NK-92 (cell line): Measurements from ENCODE around the gene RBMS3.
"Not testable (repeated sequence)": the region's sequence is repeated elsewhere in the genome, so short reads cannot be mapped to it uniquely, and the experiment has no call there.

Experiments
- DNase-seq: peaks from one replicate; lab custom pipeline; 2025; ENCODE audit not compliant: unreplicated experiment; lab: John Stamatoyannopoulos, UW

RBMS3 gene

DNA sequence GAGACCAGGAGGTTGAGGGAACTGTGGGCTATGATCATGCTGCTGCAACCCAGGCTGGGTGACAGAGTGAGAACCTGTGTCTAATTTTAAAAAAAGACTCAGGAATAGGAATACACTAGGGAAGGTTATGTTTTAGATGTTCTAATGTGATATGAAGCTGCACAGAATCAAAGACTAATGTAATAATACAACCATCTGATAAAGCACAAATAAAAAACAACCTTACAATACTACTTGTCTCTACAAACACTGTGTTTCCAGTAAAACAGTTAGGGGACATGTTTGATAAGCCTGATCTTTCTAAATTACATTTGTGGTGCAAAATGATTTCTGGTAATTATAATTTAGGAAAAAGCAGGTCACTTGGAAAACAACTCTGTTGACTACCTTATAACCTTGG is 56.7 kb downstream of the RBMS3 start:
- no peak for DNase-seq

DNA sequence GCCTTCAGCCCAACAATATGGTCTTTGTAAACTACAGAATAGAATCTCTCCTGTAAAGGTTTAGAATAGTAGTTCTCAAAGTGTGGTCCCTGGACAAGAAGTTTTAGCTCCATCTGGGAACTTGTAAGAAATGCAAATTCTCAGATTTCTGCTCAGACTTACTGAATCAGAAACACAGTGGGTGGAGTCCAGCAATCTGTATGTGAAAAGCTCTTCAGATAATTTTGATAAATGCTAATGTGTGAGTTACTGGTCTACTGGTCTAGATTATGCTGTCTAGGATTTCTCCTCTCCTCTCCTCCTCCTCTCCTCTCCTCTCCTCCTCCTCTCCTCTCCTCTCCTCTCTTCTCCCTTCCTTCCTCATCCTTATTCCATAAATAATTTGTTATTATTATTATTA is 57.5 kb downstream of the RBMS3 start:
- DNase-seq, result no peak

- DNase-seq, result no peak
Measured at GRCh38 chr3:29339016-29339833, 58.4 kb downstream of the RBMS3 start.

DNA sequence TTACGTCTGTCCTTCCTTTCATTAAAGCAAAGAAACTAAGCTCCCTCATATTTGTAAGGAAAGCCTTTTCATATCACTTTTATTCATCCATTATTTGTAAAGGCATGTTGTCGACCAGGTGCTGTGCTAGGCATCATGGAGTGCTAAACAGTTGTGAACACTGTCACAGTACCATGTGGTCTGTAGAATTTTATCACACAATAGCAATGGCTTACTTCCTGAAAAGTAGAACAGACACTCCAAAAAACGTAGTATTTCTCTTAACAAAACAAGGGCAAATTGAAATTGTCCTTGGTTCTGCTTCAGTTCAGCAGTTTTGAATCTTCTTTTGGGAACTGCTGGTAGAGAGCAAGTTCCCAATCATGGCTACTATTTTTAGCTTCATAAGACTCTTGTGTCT is 63.3 kb downstream of the RBMS3 start:
- DNase-seq, result no peak

DNA sequence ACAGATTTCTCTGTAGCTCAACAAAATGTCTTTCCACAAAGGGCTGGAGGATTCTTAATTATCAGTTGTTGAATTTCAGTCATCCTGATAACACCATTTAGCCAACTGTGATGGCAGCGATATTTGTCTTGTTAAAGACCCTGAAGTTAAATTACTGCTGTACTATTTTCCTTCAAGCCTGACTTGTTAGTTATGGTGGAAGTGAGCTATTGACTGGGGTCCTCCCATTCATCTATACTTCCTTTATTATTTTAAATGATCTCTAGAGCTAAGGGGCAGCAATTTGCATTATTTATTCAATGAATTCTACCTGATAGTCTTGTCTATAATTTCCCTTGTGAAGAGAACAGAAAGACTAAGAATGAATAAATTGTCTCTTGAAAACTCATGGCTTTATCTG is 64.1 kb downstream of the RBMS3 start:
- DNase-seq, result no peak

DNA sequence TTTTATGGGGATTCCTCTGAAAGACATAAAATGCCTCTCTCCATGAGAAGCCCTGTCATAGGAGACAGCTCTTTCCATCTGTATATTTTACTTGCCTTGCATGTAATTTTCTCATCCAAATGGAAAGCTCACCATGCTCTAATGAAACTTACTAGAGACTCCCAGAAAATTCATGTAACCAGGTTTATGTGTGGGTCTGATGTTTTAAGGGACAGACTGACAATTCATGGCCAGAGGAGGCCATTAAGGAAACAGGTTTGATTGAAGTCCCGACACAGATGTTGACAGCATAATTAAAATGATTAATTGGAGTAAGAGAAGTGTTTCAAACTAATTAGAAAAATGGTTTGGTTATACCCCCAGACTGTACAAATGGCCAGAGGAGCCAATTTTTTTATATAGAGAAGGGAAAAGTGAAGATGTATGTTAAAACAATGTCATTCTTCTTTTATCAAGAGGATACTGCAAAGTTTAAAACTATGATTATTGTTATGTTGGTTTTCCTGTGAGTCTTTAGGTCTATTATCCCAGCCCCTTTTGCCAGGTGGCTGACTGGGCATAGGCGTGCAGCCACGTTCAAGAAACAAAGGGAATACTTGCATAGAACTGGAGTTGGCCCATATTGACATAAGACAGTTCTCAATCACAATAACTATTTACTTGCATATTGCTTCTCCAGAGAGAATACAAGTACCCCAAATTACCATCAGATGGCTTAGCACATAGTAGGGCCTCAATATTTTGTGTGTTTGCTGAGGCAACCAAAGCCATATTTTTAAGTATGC is 64.8 kb downstream of the RBMS3 start:
- DNase-seq, result no peak

GRCh38 chr3:29346828-29347227 is 66.0 kb downstream of the RBMS3 start:
- DNase-seq, result no peak

DNA sequence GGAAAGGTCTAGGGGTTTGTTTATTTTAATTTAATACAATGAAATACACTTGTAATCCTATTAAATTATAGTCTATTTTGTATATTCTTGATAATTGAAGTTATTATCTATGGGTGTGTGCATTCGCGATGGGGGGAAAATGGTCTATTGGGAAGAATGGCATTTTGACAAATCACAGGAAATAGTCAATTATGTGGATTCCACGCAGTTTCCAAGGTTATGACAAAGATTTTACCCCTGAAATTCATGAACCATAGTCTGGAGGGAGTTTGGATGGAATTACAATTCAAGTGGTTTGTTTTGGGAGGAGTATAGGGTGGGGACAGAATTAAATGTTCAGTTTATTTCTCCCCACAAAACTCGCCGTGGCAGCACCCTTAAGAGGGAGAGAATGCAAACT is 66.5 kb downstream of the RBMS3 start:
- DNase-seq, result no peak

GRCh38 chr3:29348316-29348715 is 67.4 kb downstream of the RBMS3 start:
- no peak for DNase-seq

GRCh38 chr3:29349049-29349448 is 68.2 kb downstream of the RBMS3 start:
- no peak for DNase-seq

DNA sequence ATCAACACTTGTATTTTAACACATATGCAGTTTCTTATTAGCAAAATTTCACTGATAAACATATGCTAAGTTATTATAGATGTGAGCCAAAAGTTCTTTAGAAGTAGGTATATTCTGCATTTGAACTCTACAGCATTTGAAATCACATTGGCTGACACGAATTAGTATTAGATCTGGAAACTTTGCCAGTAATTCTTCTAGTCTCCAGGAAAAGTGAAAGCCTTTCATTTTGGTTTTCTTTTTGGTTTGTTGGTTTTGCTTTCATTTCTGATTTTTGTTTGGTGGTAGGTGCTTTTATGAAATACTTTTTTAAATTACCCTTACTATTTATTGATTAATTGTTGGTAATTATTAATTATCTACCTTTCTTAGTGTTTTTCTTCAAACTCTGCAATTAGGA is 72.9 kb downstream of the RBMS3 start:
- DNase-seq, result no peak

DNA sequence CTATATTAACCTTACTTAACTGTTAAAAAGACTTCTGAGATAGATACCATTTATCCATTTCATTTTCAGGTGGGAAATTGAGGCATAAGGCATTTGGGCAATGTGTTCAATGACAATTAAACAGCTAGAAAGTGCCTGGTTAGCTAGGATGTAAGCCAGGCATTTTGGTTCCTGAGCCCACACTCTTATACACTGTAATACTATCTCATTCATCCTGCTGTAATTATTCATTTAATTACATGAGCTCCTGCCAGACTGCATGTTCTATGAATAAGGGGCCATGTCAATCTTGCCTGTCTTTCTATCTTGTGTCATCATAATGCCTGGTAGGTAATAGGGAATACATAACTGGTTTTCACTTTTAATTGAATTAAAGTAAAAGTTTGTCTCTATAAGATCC is 74.0 kb downstream of the RBMS3 start:
- DNase-seq, result no peak

DNA sequence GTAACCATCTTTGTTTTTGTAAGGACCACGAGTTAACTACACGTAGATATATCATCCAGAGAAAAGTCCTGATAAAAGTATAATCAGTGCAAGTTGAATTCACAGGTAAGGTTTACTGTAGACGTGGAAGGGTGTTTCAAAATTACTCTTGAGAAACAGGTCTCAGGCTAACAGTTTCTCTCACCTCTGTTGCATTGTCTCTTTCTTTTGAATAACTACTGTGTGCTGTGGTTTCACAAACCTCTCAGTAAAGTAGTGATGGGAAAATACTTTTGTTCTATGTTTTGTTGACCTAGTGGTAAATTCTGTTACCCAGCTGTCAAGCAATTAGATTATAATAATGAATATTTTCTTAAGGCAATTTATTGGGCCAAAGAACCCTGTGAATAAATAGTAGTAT is 75.2 kb downstream of the RBMS3 start:
- no peak for DNase-seq

GRCh38 chr3:29360289-29360688 is 79.4 kb downstream of the RBMS3 start:
- not testable (repeated sequence) for DNase-seq

DNA sequence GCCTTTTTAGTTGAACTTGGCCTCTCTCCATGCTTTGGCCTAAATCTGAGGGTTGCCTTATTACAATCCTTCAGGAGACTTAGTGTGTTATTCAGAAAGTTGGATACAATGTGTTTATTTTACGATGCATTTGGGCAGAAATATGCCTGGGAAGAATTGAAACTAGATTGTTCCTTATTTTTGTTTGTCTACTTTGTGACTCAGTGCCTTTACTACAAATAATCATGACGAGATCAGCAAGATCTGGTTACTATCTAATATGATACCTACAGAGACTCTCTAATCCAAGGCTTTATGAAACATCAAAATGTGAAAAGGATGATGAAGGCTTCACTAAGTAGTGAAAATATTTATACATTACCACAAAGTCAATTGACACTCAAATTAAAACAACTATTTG is 82.2 kb downstream of the RBMS3 start:
- DNase-seq, result no peak

GRCh38 chr3:29370021-29370420 is 89.2 kb downstream of the RBMS3 start:
- no peak for DNase-seq

- DNase-seq, result no peak
Measured at GRCh38 chr3:29370476-29371420, 89.9 kb downstream of the RBMS3 start.

- DNase-seq, result no peak
Measured at GRCh38 chr3:29373131-29373680, 92.3 kb downstream of the RBMS3 start.

GRCh38 chr3:29374226-29374625 is 93.4 kb downstream of the RBMS3 start:
- DNase-seq, result no peak

- DNase-seq, result no peak
Measured at GRCh38 chr3:29379097-29379496, 98.2 kb downstream of the RBMS3 start.

GRCh38 chr3:29381595-29381994 is 100.7 kb downstream of the RBMS3 start:
- no peak for DNase-seq
